Activated CD8-positive, alpha-beta memory T cell treated with anti-CD3 and anti-CD28 coated beads, Interleukin-2, amount 10 ng/mL, durations not matched to agents 7 days and 5 days (primary cell): Measurements from ENCODE around the gene KRT86. TPM values are rescaled to one million over a fixed set of nuclear protein-coding genes. Genes with fewer than 3 reads are reported as not detected.
"Not testable (repeated sequence)": the region's sequence is repeated elsewhere in the genome, so short reads cannot be mapped to it uniquely, and the experiment has no call there.

Source experiments
- ATAC-seq: fragments of 150-1000 bp; cut with Tn5 transposase; one replicate; pipeline ENCODE4 v1.10.0; 2021; ENCODE audit warnings: moderate library complexity
- CTCF ChIA-PET: fragments of 350-600 bp; sonication (Branson Sonifier 250); formaldehyde crosslinking; loops from one replicate; lab custom pipeline; 2021; ENCODE audit warnings: antibody characterized with exemption; lab: Charles Lee
- DNase-seq: peaks from one replicate; pipeline ENCODE4 v3.0.0-alpha.2; 2020
- H3K27ac Mint-ChIP-seq: one replicate; pipeline ENCODE4 v1.8.0; 2021; ENCODE audit warnings: mild to moderate bottlenecking, mixed read lengths
- H3K27me3 Mint-ChIP-seq: one replicate; pipeline ENCODE4 v1.8.0; 2021; ENCODE audit warnings: mixed read lengths
- H3K36me3 Mint-ChIP-seq: one replicate; pipeline ENCODE4 v1.8.0; 2021; ENCODE audit warnings: mild to moderate bottlenecking, mixed read lengths
- H3K4me1 Mint-ChIP-seq: one replicate; pipeline ENCODE4 v1.8.0; 2021; ENCODE audit warnings: mixed read lengths
- H3K4me3 Mint-ChIP-seq: one replicate; pipeline ENCODE4 v1.8.0; 2021; ENCODE audit warnings: mild to moderate bottlenecking, moderate library complexity, mixed read lengths
- H3K9me3 Mint-ChIP-seq: one replicate; pipeline ENCODE4 v1.8.0; 2022; ENCODE audit warnings: low read depth, mixed read lengths
- total RNA-seq, 2 experiments: library from RNA; stranded (reverse); gene quantifications; one replicate each; pipeline ENCODE4 v1.2.3, GENCODE V29; 2021

Gene KRT86
- total RNA-seq, 2 experiments from 2014 or later, result 0.18 to 1.2 TPM

DNA sequence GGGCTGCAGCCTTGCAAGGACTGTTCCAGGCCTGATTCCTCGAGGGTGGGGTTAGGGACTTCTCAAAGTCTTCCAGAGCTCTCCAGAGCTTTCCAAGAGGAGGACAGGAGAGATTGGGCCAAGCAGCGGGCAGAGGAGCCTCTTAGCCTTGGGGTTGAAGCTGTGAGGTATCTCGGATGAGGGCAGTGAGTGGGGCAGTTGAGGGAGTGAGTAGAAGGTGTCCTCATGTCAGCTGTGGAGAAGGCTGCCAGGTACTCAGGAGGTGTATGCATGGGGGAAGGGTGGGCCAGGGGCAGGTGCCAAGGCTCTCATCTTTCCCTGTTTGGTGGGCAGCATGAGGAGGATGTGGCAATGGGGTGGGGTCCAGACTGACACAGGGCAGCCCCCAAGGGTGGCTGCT is 39.0 kb downstream of the KRT86 start:
- Mint-ChIP-seq H3K4me3 (no peak overlapping the region), H3K4me1 (peaks cover 2% of the 10 kb centered on the region), H3K27ac (no peak overlapping the region), H3K9me3 (no peaks in the 10 kb centered on the region), H3K36me3 (no peaks in the 10 kb centered on the region), H3K27me3 (peaks cover 64% of the 10 kb centered on the region)
- ATAC-seq, result no peak
- CTCF ChIA-PET, result interaction anchor here (1.1 kb wide), 2 partner anchors 142 to 148 kb away, joined by 3 read pairs; no protein-coding TSS in a partner anchor
- peak; percentile 19 for DNase-seq

DNA sequence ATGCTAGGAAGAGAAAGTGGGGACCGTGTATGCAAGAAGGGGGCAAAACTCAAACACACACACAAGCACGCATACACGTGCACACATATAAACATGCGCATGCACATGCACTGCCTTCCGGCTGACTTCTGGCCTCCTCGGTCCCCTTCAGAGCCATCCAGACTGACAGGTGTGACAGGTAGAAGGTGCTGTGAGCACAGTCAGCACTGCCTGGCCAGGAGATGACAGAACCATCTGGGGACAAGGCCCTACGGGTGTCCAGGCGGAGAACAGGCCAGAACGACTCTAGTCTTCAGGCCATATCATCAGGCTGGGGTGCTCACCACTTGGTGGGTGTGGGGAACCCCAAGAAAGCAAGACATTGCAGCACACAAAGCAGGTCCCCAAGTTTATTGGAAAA is 39.5 kb downstream of the KRT86 start:
- Mint-ChIP-seq H3K36me3 (no peaks in the 10 kb centered on the region), H3K27me3 (peaks cover 63% of the 10 kb centered on the region), H3K27ac (no peak overlapping the region), H3K4me3 (no peak overlapping the region), H3K9me3 (no peaks in the 10 kb centered on the region), H3K4me1 (no peaks in the 10 kb centered on the region)
- no peak for ATAC-seq
- DNase-seq, result peak; percentile 38
- CTCF ChIA-PET, result no interaction called here

DNA sequence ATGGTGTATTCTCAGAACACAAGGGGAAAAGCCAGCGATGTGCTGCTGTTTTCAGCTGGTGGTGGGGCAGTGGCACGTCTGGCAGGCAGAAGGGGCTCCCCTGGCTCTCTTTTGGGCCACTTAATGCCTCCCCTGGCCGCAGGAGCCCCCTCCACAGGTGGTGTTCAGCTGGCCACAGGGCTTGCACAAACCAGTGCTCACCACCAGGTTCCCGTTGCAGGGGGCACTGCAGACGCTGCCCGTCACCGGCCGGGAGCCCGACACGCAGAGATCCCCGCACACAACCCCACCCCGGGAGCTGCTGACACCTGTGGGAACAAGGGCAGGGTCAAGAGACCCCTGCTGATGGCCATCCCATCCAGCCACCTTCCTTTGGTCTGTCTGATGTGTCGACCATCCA is 40.1 kb downstream of the KRT86 start:
- CTCF ChIA-PET, result interaction anchor here (0.8 to 1.9 kb wide), 5 partner anchors 8 to 149 kb away, joined by 3 to 7 read pairs (median 3); no protein-coding TSS in a partner anchor
- Mint-ChIP-seq H3K4me1 (no peaks in the 10 kb centered on the region), H3K36me3 (no peaks in the 10 kb centered on the region), H3K27me3 (peaks cover 63% of the 10 kb centered on the region), H3K27ac (no peak overlapping the region), H3K4me3 (no peak overlapping the region), H3K9me3 (no peaks in the 10 kb centered on the region)
- DNase-seq, result no peak
- ATAC-seq, result no peak

DNA sequence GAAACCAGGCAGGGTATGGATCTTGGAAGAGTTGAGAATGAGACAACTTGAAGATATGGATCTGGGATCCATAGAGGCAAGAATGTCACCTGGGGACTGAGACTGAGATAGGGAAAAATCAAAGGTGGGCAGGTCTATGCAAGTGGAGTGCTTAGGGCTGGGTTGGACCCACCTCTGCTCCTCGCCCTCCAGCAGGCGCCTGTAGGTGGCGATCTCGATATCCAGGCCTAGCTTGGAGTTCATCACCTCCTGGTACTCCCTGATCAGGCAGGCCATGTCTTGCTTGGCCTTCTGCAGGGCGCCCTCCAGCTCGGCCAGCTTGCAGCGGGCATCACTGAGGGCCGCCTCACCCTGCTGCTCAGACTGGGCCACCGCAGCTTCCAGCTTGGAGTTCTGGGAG is 41.3 kb downstream of the KRT86 start:
- not testable (repeated sequence) for H3K9me3 Mint-ChIP-seq, H3K4me1 Mint-ChIP-seq, ATAC-seq, H3K4me3 Mint-ChIP-seq, H3K27ac Mint-ChIP-seq, H3K36me3 Mint-ChIP-seq
- DNase-seq, result peak; percentile 62
- H3K27me3 Mint-ChIP-seq, result peaks cover 63% of the 10 kb centered on the region
- CTCF ChIA-PET, result interaction anchor here (0.6 to 1.9 kb wide), 8 partner anchors 9 to 564 kb away, joined by 3 to 7 read pairs (median 3); no protein-coding TSS in a partner anchor

DNA sequence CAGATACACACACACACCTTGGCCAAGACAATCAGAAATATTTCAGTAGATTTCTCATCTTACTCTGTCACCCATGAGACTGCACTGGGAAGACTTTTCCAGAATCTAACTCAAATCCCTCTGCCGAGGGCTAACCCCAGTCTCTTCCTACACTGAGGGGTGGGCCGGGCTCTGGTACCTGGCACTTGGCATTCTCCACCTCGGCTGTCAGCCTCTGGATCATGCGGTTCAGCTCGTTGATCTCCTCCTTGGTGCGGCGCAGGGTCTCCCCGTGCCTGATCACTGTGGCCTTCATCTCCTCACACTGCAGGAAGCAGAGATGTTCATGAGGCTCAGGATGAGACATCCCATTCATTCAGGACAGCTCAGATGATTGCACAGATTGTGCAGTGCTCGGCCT is 41.8 kb downstream of the KRT86 start:
- Mint-ChIP-seq H3K9me3 (no peaks in the 10 kb centered on the region), H3K4me1 (no peaks in the 10 kb centered on the region), H3K4me3 (no peak overlapping the region), H3K27ac (no peak overlapping the region), H3K27me3 (peaks cover 59% of the 10 kb centered on the region), H3K36me3 (no peaks in the 10 kb centered on the region)
- no peak for DNase-seq
- no peak for ATAC-seq
- CTCF ChIA-PET, result interaction anchor here (0.6 to 1.9 kb wide), 9 partner anchors 10 to 563 kb away, joined by 3 to 7 read pairs (median 3); no protein-coding TSS in a partner anchor

DNA sequence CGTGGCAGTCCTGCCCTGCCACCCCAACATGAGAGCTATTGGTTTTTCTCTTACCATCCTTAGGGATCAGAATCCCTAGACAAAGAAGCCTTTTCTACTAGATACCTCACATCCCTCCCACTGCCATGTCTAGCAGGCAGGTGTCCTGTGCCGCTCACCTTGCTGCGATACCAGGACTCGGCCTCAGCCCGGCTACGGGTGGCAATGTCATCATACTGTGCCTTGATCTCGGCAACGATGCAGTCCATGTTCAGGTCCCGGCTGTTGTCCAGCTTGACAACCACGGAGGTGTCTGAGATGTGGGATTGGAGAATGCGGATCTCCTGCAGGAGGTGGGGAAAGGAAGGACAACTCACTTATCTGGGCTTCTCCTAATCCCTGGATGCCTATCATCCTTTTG is 42.3 kb downstream of the KRT86 start:
- H3K27me3 Mint-ChIP-seq, result peaks cover 55% of the 10 kb centered on the region
- CTCF ChIA-PET, result interaction anchor here (1.2 to 1.5 kb wide), 3 partner anchors 162 to 563 kb away, joined by 3 to 5 read pairs (median 3); no protein-coding TSS in a partner anchor
- H3K36me3 Mint-ChIP-seq, result no peaks in the 10 kb centered on the region

DNA sequence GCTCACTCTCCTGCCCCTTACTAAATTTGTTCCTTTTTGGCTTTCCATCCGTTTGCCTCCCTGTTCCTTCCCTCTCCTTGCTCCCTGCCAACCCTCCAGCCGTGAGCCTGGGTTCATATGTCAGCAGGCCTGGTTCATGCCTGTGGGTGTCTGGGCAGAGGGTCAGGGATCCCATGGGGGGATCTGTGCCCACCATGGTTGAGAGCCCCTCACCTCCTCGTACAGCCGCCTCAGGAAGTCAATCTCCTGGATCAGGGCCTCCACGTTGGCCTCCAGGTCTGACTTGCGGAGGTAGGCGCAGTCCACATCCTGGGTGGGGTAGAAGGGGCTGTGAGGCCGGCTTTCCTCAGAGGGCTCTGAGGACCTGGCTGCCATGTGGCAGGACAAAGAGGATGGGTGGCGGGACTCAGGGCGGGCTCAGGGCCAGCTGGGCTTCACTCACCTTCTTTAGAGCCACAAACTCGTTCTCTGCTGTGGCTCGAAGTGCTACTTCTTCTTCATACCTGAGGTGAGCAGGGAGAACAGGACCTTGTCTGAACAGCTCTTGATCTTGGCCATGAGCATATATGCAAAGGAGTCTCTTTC is 43.1 kb downstream of the KRT86 start:
- Mint-ChIP-seq H3K36me3 (no peaks in the 10 kb centered on the region), H3K9me3 (no peaks in the 10 kb centered on the region), H3K27ac (no peak overlapping the region), H3K27me3 (peaks cover 56% of the 10 kb centered on the region), H3K4me3 (no peak overlapping the region), H3K4me1 (no peaks in the 10 kb centered on the region)
- CTCF ChIA-PET, result interaction anchor here (1.2 to 1.4 kb wide), 2 partner anchors 10 to 292 kb away, joined by 3 to 7 read pairs; no protein-coding TSS in a partner anchor
- DNase-seq, result no peak
- ATAC-seq, result no peak

More for the DNA sequence above, 42.3 kb downstream of the KRT86 start:
- H3K4me1 Mint-ChIP-seq, result no peaks in the 10 kb centered on the region
- no peak overlapping the region for H3K27ac Mint-ChIP-seq
- ATAC-seq, result no peak
- no peaks in the 10 kb centered on the region for H3K9me3 Mint-ChIP-seq
- DNase-seq, result peak; percentile 23
- no peak overlapping the region for H3K4me3 Mint-ChIP-seq

DNA sequence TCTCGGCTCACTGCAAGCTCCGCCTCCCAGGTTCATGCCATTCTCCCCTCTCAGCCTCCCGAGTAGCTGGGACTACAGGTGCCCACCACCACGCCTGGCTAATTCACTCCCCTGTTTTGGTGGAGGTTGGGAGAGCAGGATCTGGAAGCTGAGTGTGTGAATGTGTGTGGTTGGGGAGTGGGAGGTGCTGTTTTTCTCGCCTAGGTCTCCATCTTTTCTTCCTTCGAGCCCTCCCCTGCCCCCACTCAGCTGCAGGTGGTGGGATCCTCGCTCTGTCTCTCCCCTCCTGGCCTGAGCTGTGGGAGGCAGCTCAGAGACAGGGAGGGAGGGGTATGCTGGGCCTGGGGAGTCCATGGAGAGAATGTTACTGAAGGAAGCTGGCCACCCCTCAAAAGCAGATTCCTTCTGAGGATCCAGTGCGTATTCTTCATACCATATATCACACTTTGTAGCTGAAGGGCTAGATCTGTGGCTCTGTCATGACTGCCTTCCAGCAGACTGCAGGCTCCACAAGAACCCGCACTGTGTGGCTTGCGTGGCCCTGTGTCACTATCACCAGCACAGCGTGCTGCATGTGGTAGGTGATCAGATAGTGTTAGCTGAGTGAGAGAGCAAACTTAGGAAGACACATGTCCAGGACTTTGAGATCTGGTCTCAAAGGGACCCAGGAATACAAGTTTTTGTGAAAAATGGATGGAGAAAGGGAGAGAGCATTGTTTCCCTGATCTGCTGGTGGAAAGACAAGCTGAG is 44.0 kb downstream of the KRT86 start:
- Mint-ChIP-seq H3K9me3 (no peaks in the 10 kb centered on the region), H3K4me3 (no peak overlapping the region), H3K36me3 (no peaks in the 10 kb centered on the region), H3K4me1 (no peaks in the 10 kb centered on the region), H3K27me3 (peaks cover 55% of the 10 kb centered on the region), H3K27ac (no peak overlapping the region)
- CTCF ChIA-PET, result interaction anchor here (0.8 to 1.7 kb wide), 7 partner anchors 8 to 161 kb away, joined by 3 to 7 read pairs (median 4); no protein-coding TSS in a partner anchor
- no peak for ATAC-seq
- no peak for DNase-seq

DNA sequence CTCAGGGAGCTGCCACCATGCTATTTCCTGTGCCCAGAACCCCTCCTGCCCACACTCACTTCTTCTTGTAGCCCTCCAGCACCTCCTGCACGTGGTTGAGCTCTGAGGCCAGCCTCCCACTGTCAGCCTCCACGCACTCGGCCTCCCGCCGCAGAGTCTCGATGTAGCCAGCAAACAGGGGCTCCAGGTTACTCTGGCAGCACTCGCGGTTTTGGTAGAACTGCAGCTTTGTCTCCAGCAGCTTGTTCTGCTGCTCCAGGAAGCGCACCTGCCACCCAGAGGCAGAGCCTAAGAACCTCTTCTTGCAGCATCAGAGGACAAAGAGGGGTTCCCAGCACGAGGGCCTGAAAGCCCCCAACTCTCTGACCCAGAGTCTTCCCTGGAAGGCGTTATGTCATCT is 44.7 kb downstream of the KRT86 start:
- no peak overlapping the region for H3K27ac Mint-ChIP-seq
- H3K27me3 Mint-ChIP-seq, result peaks cover 49% of the 10 kb centered on the region
- CTCF ChIA-PET, result interaction anchor here (0.8 to 1.7 kb wide), 8 partner anchors 8 to 161 kb away, joined by 3 to 6 read pairs (median 4); no protein-coding TSS in a partner anchor
- DNase-seq (no peak), ATAC-seq (no peak)
- no peaks in the 10 kb centered on the region for H3K36me3 Mint-ChIP-seq
- no peaks in the 10 kb centered on the region for H3K4me1 Mint-ChIP-seq
- H3K4me3 Mint-ChIP-seq, result no peak overlapping the region
- H3K9me3 Mint-ChIP-seq, result no peaks in the 10 kb centered on the region

DNA sequence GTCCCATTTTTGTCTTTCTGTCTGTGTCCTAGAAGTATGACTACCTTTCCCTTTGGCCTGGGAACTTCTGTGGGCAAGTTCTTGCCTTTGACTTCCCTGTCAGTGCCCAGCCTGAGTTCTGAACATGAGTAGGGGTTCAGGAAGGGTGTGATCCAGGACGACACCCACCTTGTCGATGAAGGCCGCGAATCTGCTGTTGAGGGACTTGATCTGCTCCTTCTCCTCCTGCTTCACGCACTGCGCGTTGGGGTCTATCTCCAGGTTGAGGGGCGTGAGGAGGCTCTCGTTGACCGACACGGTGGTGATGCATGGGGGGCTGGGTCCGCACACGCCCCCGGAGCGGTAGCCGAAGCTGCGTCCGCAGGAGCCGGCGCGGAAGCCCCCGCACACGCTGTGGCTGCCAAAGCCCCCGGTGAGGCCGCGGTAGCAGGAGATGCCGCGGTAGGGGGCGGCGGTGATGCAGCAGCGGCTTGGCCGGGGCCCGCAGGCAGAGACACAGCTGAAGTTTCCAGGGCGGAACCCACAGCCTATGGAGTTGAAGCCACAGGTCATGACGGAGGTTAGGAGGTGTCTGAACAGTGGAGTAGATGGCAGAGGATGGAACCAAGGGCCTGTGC is 46.4 kb downstream of the KRT86 start, which contains the start of gene KRT83:
Gene KRT83, minus strand, starts transcription at position 615 of the 617 bp plus-strand sequence. Its CDS starts 63 bp downstream, at position 552.
- Mint-ChIP-seq H3K9me3 (no peaks in the 10 kb centered on the region), H3K27me3 (peaks cover 60% of the 10 kb centered on the region), H3K27ac (no peak within 1 kb of the TSS), H3K4me3 (no peak within 1 kb of the TSS), H3K4me1 (no peaks in the 10 kb centered on the region), H3K36me3 (no peaks in the 10 kb centered on the region)
- ATAC-seq, result no peak
- CTCF ChIA-PET, result interaction anchor here (1.5 kb wide), 1 partner anchor 42 kb away, joined by 3 read pairs; no protein-coding TSS in a partner anchor
- no peak for DNase-seq

DNA sequence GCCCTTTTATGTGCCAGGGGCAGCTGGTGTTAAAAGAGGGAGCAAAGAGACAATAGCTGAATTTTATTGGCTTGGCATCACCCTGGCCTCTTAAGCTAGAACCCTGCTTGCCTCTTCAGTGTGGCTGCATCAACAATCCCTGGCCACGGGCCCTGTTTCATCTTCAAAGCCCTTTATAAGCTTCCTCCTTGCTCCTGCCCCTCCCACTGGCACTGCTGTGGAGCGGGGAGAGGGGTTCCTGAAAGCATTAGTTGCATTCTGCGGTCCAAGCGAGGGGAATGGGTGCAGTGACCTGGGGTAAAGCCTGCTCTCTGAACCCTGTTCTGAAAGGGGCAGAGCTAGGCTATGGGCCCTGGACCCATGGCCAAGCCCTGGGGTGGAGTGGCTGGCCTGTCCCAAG is 47.0 kb downstream of the KRT86 start:
- H3K27ac Mint-ChIP-seq, result no peak overlapping the region

DNA sequence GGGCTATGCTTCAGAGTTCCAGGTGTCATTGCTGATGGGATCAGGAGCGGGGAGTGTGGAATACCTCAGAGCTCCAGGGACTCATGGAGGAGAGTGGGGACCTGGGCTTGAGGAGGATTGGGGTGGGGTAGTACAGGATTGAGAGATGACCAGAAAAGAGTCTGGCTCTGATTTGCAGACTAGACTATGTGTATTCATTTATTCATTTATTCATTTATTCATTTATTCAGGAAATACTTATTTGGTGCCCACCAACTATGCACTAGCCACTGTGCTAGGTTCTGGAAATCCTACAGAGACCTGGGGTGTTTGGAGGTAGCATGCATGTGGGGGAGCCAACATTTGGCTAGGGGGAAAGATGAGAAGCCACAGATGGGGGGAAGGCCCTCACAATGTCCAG is 47.6 kb downstream of the KRT86 start:
- ATAC-seq, result no peak
- Mint-ChIP-seq H3K9me3 (no peaks in the 10 kb centered on the region), H3K36me3 (no peaks in the 10 kb centered on the region), H3K27me3 (peaks cover 63% of the 10 kb centered on the region), H3K27ac (no peak overlapping the region), H3K4me3 (no peak overlapping the region), H3K4me1 (peaks cover 4% of the 10 kb centered on the region)
- CTCF ChIA-PET, result interaction anchor here (1.5 kb wide), 1 partner anchor 43 kb away, joined by 3 read pairs; no protein-coding TSS in a partner anchor
- DNase-seq, result no peak

More for the DNA sequence above, 47.0 kb downstream of the KRT86 start:
- ATAC-seq (no peak), DNase-seq (no peak)
- no peaks in the 10 kb centered on the region for H3K9me3 Mint-ChIP-seq
- no peak overlapping the region for H3K4me3 Mint-ChIP-seq
- no peaks in the 10 kb centered on the region for H3K36me3 Mint-ChIP-seq
- CTCF ChIA-PET, result interaction anchor here (1.5 kb wide), 1 partner anchor 42 kb away, joined by 3 read pairs; no protein-coding TSS in a partner anchor
- peaks cover 62% of the 10 kb centered on the region for H3K27me3 Mint-ChIP-seq
- H3K4me1 Mint-ChIP-seq, result no peaks in the 10 kb centered on the region

DNA sequence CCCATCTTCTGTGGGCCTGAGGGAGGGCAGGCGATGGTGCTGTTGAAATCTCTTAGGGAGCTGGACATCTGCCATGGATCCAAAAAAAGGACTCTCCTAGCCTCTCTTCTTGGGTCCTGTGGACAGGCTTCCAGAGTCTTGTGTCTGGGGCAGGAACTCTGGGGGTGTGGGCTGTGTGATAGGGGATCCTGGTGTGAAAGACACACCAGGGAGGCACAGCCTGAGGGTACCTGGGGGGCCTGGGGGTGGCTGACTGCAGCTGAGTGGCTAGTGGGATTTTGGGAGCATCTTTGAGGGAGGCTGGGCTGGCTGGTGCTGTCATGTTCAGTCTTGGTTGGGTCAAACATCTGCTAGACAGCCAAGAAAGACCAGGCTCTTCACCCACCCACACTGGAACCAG is 48.6 kb downstream of the KRT86 start:
- peaks cover 13% of the 10 kb centered on the region for H3K4me1 Mint-ChIP-seq
- DNase-seq (no peak), ATAC-seq (no peak)
- H3K4me3 Mint-ChIP-seq, result no peak overlapping the region
- H3K27ac Mint-ChIP-seq, result no peak overlapping the region
- H3K9me3 Mint-ChIP-seq, result no peaks in the 10 kb centered on the region
- CTCF ChIA-PET, result interaction anchor here (1.0 kb wide), 1 partner anchor 44 kb away, joined by 3 read pairs; no protein-coding TSS in a partner anchor
- no peaks in the 10 kb centered on the region for H3K36me3 Mint-ChIP-seq
- H3K27me3 Mint-ChIP-seq, result peaks cover 65% of the 10 kb centered on the region
